HG02798 (cell line): ENCODE measurements around the gene DUSP7.

ENCODE experiments used
- ATAC-seq: cut with Tn5 transposase; IDR thresholded peaks from one replicate; pipeline ENCODE4 v1.9.1; 2021; ENCODE audit warnings: mild to moderate bottlenecking; ENCODE audit not compliant: unreplicated experiment, poor library complexity

The DUSP7 gene

GRCh38 chr3:52032702-52033408 lies 23.5 kb downstream of the DUSP7 start:
- no peak for ATAC-seq

DNA sequence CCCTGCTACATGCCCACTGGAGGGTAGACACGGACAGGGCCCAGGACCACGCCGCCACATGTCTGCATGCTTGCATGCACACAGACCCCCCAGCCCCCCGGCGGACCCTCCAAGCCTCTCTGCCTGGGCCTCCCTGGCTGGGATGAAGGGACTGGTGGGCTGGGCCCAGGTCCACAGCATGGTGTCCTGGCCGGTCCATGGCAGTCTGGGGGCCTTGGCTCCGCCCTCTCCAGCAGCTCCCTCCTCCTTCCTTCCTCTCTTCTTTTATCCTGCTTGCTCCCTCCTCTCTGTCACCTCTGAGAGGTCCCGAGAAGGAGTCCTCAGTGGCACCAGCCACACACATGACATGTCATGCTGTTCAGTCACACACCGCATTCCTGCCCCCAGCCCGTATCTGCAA lies 24.5 kb downstream of the DUSP7 start:
- ATAC-seq = no peak

GRCh38 chr3:52030714-52031310 lies 25.6 kb downstream of the DUSP7 start:
- ATAC-seq = no peak

GRCh38 chr3:52029535-52029934 lies 26.8 kb downstream of the DUSP7 start:
- no peak for ATAC-seq

DNA sequence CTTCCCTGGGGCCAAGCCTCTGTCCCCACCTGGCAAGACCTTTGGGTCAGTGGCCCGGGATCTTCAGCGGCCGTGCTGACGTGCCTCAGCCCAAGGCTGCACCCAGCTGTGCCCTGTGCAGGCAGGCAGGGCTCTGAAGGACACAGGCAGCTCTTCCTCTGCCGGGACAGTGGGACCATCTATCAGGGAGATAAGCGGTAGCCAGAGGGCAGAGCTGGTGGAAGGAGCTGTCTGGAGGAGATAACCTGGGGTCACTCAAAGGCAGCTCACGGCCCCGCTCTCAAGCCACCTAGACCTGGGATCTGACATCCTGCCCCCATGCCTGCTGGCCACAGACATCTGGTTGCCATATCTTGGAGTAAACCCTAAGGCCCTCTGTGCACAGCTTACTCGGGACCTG lies 27.3 kb downstream of the DUSP7 start:
- ATAC-seq = no peak

GRCh38 chr3:52028572-52028971 lies 27.8 kb downstream of the DUSP7 start:
- no peak for ATAC-seq

- no peak for ATAC-seq
Observed at GRCh38 chr3:52026041-52026440, 30.3 kb downstream of the DUSP7 start.

GRCh38 chr3:52025453-52025852 lies 30.9 kb downstream of the DUSP7 start:
- ATAC-seq = no peak

DNA sequence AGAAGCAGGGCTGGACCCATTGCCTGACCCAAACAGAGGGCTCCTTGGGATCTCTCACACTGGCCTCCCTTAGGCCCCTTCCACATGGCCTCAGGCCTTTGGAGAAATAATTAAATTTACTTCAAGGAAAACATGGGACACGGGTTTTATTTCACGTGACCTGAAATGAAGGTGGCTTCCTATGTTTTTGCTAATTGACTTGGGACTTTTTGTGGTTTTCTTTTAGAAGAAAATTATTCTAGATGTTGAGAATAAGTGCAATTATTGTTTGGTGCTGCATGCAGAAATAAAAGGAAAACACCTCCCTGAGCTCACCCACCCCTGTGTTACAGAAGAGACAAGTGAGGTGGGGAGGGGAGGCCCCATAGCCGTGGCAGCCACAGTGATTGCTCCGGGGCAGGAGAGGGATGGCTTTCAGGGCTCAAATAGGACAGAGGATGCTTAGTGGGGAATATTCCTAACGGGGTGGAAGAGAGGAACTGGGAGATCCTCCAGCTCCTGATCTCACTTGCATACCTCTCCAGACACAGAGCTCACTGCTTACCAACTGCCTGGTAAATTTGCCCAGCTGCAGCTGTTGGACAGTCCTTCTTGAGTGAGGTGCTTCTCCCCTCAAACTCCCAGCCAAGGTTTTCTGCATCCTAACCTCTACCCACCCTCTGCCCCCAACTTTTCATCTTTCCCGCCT lies 31.5 kb downstream of the DUSP7 start:
- ATAC-seq = no peak

DNA sequence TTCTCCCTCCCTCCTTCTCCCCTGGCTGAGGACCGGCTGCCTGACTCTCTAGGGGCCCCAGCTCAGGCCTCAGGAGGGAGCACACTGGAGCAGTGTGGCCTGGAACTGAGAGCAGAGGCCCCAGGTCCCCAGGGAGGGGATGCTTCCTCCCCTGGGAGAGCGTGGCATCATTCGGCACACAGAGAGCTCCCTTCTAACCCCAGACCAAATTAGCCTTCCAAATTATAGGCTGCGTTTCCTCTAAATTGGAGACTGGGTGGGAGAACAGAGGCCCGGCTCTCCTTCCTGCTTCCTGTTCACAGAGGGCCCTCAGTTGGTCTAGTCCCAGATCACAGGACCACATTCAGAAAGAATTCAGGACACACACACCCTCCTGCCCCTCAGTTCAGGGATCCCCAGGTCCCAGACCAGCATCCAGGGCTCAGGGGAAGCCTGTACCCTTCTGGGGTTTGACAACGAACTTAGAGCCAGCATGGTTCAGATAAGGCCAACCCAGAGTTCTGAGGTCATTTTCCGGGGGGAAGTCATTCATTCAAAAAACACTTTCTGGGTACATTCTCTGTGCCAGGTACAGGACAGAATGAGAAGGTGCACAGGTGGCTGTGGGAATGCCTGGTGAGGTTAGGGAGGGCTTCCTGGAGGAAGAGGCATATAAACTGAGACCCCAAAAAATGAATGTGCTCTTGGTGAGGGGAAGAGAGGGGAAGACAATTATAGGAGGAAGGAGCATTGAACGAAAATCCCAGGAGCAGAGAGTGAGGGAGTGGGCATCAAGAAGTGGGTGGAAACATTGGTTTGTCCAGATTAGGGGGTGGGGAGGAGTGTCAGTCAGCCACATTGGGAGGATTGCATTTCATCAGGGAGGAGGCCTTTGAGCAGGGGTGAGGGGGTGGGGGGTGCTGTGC lies 32.3 kb downstream of the DUSP7 start:
- peak; percentile 59 for ATAC-seq

GRCh38 chr3:52023101-52023770 lies 33.1 kb downstream of the DUSP7 start:
- ATAC-seq = no peak

- ATAC-seq = no peak
Observed at GRCh38 chr3:52022323-52023100, 33.9 kb downstream of the DUSP7 start.

GRCh38 chr3:52021489-52022268 lies 34.7 kb downstream of the DUSP7 start:
- no peak for ATAC-seq

- ATAC-seq = no peak
Observed at GRCh38 chr3:52020796-52021195, 35.6 kb downstream of the DUSP7 start.

DNA sequence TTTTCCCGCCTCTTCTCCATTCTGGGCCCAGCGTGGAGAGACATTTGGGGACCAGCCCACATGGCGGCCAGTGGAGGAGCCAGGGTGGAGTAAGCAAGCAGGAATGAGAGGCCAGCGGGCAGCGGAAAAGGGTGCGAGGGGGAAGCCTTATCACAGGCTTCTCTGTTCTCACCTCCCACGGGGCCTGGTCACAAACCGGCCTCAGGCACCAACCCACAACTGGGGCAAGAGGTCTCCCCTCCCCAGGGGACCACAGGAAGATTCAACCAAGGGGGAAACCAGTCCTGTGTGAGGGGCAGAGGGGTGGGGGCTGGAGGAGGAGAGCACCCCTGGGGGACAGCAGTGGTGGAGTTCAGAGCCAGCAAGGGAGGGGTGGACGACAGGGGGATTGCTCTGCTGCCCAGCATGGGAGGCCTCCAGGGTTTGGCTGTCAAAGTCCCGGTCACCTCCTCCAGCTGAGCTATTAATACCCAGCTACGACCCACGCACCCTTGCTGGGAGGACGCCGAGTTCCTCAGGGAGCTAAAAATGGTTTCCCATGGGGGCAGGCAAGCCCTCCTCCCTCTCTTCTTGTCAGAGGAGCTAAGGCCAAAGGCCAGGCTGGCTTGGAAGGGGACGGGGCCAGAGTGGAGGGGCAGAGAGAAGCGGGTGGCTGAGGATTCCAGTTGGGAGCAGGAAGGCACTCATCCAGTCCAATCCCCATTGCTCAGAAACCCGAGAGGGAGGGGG lies 36.9 kb downstream of the DUSP7 start:
- ATAC-seq = no peak

DNA sequence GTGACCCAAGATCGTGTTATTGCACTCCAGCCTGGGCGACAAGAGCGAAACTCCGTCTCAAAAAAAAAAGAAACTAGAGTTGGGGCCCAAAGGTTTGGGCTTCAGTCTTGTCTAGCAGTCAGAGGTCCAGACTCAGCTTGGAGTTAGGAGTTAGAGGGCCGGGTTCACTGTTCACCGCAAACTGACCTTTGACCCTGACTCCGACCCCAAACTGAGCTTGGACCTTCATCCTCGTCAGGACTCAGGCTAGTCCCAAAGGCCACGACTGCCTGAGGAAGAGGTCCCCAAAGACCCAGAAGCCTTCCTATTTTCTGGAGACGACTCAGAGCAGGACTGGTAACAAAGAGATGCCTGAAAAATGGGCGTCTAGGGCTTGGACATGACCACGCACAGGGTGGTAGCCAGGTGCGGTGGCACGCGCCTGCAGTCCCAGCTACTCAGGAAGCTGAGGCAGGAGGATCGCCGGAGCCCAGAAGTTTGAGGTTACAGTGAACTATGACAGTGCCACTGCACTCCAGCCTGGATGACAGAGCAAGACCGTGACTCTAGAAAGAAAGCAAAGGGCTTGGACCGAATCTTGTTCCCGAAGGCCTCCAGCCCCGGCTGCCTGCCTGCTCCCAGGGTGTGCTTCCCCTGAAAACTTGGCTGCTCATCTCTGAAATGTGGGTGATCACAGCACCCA lies 37.9 kb downstream of the DUSP7 start:
- no peak for ATAC-seq

- no peak for ATAC-seq
Observed at GRCh38 chr3:52017586-52017985, 38.8 kb downstream of the DUSP7 start.
